BE2C (cell line): ENCODE data around the gene GALR3.

Experiments used
- DNase-seq: peaks from one replicate; pipeline ENCODE4 v3.0.0-alpha.2; 2020
- H3K27me3 ChIP-seq: fragments of 250-450 bp; sonication (Bioruptor Pico); 2 replicates; pipeline ENCODE4 v1.5.1; 2020; ENCODE audit warnings: mild to moderate bottlenecking
- H3K36me3 ChIP-seq: fragments of 250-450 bp; sonication (Bioruptor Pico); 2 replicates; pipeline ENCODE4 v1.5.1; 2020; ENCODE audit warnings: mild to moderate bottlenecking
- H3K4me1 ChIP-seq: fragments of 250-450 bp; sonication (Bioruptor Pico); 2 replicates; pipeline ENCODE4 v1.5.1; 2020
- H3K4me3 ChIP-seq: 2 replicates; pipeline ENCODE4 v1.5.1; 2011; ENCODE audit warnings: low read depth, low read length
- H3K9me3 ChIP-seq: fragments of 250-450 bp; sonication (Bioruptor Pico); 2 replicates; pipeline ENCODE4 v1.5.1; 2020
- TF ChIP-seq, protein P1 (sequence below): IDR thresholded peaks from 2 replicates; pipeline ENCODE4 v1.5.1; 2012; ENCODE audit warnings: mild to moderate bottlenecking, low read depth, low read length

The GALR3 gene

DNA sequence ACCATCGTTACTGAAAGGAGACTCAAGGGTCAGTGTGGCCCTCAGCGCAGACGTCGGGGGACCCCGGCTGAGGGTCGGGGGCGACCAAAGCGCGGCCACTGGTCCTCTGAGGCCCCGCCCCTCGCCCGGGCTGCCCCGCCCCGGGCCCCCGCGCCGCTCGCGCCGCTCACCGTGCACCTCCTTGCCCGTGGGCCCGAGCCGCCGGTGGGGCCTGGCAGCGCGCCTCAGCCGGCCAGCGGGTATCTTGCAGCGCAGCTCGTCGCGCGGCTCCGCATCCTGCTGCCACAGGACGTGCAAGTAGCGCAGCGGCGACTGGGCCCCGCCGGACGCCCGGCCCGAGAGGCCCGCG, 20.5 kb downstream of the GALR3 start:
- H3K27me3 ChIP-seq: no peaks in the 10 kb centered on the region
- DNase-seq: peak; percentile 63
- H3K9me3 ChIP-seq: no peaks in the 10 kb centered on the region
- H3K36me3 ChIP-seq: peaks cover 21% of the 10 kb centered on the region
- TF ChIP-seq, protein P1, sequence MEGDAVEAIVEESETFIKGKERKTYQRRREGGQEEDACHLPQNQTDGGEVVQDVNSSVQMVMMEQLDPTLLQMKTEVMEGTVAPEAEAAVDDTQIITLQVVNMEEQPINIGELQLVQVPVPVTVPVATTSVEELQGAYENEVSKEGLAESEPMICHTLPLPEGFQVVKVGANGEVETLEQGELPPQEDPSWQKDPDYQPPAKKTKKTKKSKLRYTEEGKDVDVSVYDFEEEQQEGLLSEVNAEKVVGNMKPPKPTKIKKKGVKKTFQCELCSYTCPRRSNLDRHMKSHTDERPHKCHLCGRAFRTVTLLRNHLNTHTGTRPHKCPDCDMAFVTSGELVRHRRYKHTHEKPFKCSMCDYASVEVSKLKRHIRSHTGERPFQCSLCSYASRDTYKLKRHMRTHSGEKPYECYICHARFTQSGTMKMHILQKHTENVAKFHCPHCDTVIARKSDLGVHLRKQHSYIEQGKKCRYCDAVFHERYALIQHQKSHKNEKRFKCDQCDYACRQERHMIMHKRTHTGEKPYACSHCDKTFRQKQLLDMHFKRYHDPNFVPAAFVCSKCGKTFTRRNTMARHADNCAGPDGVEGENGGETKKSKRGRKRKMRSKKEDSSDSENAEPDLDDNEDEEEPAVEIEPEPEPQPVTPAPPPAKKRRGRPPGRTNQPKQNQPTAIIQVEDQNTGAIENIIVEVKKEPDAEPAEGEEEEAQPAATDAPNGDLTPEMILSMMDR: no peak
- 0 out of 2 replicates have a peak, but pooled peaks cover 2% of the 10 kb centered on the region for H3K4me1 ChIP-seq
- H3K4me3 ChIP-seq: peak overlapping the region; percentile 72

DNA sequence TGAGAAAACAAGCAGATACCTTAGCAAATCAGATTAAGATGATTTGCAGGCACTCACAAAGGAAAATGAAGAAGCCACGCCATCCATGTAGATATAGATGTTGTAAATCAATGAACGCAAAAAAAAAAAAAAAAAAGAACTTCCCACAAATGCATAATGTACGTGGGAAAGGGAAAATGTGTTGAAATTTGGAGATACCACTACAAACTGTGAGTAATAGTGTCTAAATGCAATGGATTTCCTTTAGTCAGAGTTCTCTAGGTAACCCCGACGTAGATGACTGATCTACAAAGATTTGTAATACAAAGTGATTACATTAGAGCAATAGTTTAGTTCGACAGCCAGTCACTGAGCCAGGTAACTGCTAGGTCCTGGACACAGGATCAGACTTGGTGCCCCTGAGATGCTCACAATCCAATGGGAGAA, 21.7 kb downstream of the GALR3 start:
- H3K36me3 ChIP-seq: peaks cover 10% of the 10 kb centered on the region
- TF ChIP-seq, protein P1: no peak
- no peaks in the 10 kb centered on the region for H3K9me3 ChIP-seq
- no peaks in the 10 kb centered on the region for H3K27me3 ChIP-seq
- 0 out of 2 replicates have a peak, but pooled peaks cover 2% of the 10 kb centered on the region for H3K4me1 ChIP-seq
- peak overlapping the region; percentile 72 for H3K4me3 ChIP-seq
- DNase-seq: no peak

DNA sequence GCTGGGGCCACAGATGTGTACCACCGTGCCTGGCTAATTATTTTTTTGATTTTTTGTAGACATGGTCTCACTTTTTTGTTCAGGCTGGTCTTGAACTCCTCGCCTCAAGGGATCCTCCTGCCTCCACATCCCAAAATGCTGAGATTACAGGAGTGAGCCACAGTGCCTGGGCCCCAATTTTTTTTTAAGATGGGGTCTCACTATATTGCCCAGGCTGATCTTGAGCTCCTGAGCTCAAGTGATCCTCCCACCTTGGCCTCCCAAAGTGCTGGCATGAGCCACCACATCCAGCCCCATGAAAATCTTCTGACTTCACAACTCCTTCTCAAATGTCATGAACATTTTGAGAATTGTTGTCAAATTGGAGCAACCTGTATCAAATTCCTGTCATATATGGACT, 23.3 kb downstream of the GALR3 start:
- Histone ChIP-seq H3K4me1 (0 out of 2 replicates have a peak, but pooled peaks cover 2% of the 10 kb centered on the region), H3K27me3 (no peaks in the 10 kb centered on the region), H3K36me3 (peaks cover 16% of the 10 kb centered on the region), H3K9me3 (no peaks in the 10 kb centered on the region), H3K4me3 (no peak overlapping the region)
- TF ChIP-seq, protein P1: no peak
- no peak for DNase-seq

DNA sequence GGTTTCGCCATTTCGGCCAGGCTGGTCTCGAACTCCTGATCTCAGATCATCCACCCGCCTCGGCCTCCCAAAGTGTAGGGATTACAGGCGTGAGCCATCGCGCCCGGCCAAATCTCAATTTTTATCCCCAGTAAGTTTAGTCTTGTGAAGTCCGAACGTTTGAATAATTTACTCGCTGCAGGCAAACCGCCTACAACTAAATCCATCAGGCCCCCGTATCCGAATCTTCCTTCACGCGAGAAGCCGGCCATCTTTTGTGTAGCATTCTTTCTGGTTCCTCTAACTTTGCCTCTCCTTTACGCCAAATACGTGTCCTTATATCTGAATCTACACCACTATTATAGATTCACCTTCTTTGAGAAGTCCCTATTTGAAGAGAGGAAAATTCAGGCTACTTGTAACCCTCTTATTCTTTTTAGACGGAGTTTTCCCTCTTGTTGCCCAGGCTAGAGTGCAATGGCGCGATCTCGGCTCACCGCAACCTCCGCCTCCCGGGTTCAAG, 25.5 kb downstream of the GALR3 start:
- TF ChIP-seq, protein P1: no peak

DNA sequence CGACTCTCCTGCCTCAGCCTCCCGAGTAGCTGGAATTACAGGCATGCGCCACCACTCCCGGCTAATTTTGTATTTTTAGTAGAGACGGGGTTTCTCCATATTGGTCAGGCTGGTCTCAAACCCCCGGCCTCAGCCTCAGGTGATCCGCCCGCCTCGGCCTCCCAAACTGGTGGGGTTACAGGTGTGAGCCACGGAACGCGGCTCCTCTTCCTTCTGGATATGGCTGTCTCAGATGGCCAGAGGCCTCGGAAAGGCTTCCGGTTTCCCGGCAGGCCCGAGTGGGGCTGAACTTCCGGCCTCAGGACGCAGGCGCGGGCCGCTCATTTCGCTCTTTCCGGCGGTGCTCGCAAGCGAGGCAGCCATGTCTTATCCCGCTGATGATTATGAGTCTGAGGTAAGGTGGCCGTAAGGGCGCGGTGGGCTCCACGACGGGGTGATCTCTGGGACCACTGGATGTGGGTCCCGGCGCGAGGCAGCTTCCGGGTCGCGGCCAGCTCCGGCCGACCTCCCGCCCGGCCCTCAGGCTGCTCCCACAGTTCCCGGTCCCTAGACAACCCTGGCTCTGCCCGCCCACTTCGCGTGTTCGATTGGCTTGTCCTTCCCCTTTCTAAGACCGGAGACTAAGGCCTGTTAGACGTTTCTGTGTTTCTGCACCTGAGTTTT, 26.0 kb downstream of the GALR3 start, which contains the start of gene EIF3L:
EIF3L (plus strand) TSS at position 331 of the 663 bp plus-strand sequence; CDS start at position 362, 31 bp downstream.
- Histone ChIP-seq H3K4me1 (no peaks in the 10 kb centered on the region), H3K27me3 (no peaks in the 10 kb centered on the region), H3K36me3 (peaks cover 35% of the 10 kb centered on the region), H3K9me3 (no peaks in the 10 kb centered on the region), H3K4me3 (peak within 1 kb of the TSS; percentile 71)
- TF ChIP-seq, protein P1: no peak
- DNase-seq: peak; percentile 93

More for the DNA sequence above, 25.5 kb downstream of the GALR3 start:
- H3K27me3 ChIP-seq: no peaks in the 10 kb centered on the region
- no peaks in the 10 kb centered on the region for H3K4me1 ChIP-seq
- DNase-seq: no peak
- peaks cover 30% of the 10 kb centered on the region for H3K36me3 ChIP-seq
- H3K9me3 ChIP-seq: no peaks in the 10 kb centered on the region
- peak overlapping the region; percentile 71 for H3K4me3 ChIP-seq

DNA sequence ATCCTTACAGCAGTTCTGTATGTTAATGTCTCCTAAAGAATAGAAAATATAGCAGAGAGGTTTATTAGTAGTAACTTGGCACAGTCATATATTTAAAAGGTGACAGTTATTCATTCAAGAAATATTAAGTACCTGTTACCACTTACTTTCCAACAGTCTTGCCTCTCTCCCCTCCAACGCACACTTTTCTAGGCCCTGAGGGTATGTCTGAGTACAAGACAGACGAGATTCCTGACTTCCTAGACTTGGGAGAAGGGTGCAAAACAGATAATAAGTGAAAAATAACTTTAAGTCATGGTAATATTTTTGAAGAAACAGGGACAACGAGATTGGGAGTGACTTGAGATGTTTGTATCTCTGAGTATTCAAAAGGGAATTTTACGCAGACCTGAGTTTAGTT, 27.6 kb downstream of the GALR3 start:
- Histone ChIP-seq H3K4me3 (peak overlapping the region; percentile 71; the same call in 1 of the 2 replicates), H3K27me3 (no peaks in the 10 kb centered on the region), H3K36me3 (peaks cover 51% of the 10 kb centered on the region), H3K4me1 (no peaks in the 10 kb centered on the region), H3K9me3 (no peaks in the 10 kb centered on the region)
- TF ChIP-seq, protein P1: no peak
- DNase-seq: no peak
